Activated naive CD8-positive, alpha-beta T cell treated with anti-CD3 and anti-CD28 coated beads, Interleukin-2, amount 50 U/mL, for 24 hours (primary cell): ENCODE results near the gene TIRAP.
A peak's percentile ranks its signal among the peaks of the same experiment; 100 is the strongest.

Experiments
- ATAC-seq: fragments of 150-1000 bp; cut with Tn5 transposase; one replicate; pipeline ENCODE4 v1.10.0; 2021
- DNase-seq: peaks from one replicate; pipeline ENCODE4 v3.0.0; 2021
- H3K27ac Mint-ChIP-seq: one replicate; pipeline ENCODE4 v1.8.0; 2021; ENCODE audit warnings: mild to moderate bottlenecking, mixed read lengths
- H3K27me3 Mint-ChIP-seq: one replicate; pipeline ENCODE4 v1.8.0; 2021; ENCODE audit warnings: mixed read lengths
- H3K36me3 Mint-ChIP-seq: one replicate; pipeline ENCODE4 v1.8.0; 2021; ENCODE audit warnings: low read depth, mixed read lengths
- H3K4me1 Mint-ChIP-seq: one replicate; pipeline ENCODE4 v1.8.0; 2021; ENCODE audit warnings: mixed read lengths
- H3K4me3 Mint-ChIP-seq: one replicate; pipeline ENCODE4 v1.8.0; 2021; ENCODE audit warnings: mild to moderate bottlenecking, moderate library complexity, mixed read lengths
- H3K9me3 Mint-ChIP-seq: one replicate; pipeline ENCODE4 v1.8.0; 2021; ENCODE audit warnings: mixed read lengths

Gene TIRAP

GRCh38 chr11:126268708-126269579 lies 13.9 kb upstream of the TIRAP start, which contains the start of the genes FOXRED1 and SRPRA:
FOXRED1 (plus strand) TSS chr11:126269154; CDS start chr11:126269207, 53 bp downstream.
SRPRA (minus strand) TSS chr11:126268895; CDS start chr11:126268804, 91 bp downstream.
- peaks cover 38% of the 10 kb centered on the region for H3K4me1 Mint-ChIP-seq
- ATAC-seq (peak; percentile 99), DNase-seq (peak; percentile 99)
- peaks cover 53% of the 10 kb centered on the region for H3K36me3 Mint-ChIP-seq
- peak within 1 kb of the TSS; percentile 97 for H3K4me3 Mint-ChIP-seq
- no peaks in the 10 kb centered on the region for H3K27me3 Mint-ChIP-seq
- no peaks in the 10 kb centered on the region for H3K9me3 Mint-ChIP-seq
- H3K27ac Mint-ChIP-seq: peak within 1 kb of the TSS; percentile 94

GRCh38 chr11:126277322-126277721 lies 5.6 kb upstream of the TIRAP start:
- Mint-ChIP-seq H3K4me1 (peaks cover 19% of the 10 kb centered on the region), H3K4me3 (no peak overlapping the region), H3K36me3 (peaks cover 36% of the 10 kb centered on the region), H3K27me3 (no peaks in the 10 kb centered on the region), H3K9me3 (no peaks in the 10 kb centered on the region), H3K27ac (no peak overlapping the region)
- ATAC-seq: no peak
- no peak for DNase-seq

- Mint-ChIP-seq H3K9me3 (no peaks in the 10 kb centered on the region), H3K4me3 (no peak overlapping the region)
- no peak for ATAC-seq
Observed at GRCh38 chr11:126277780-126278179, 5.1 kb upstream of the TIRAP start.

GRCh38 chr11:126279191-126279590 lies 3.7 kb upstream of the TIRAP start:
- peaks cover 26% of the 10 kb centered on the region for H3K36me3 Mint-ChIP-seq
- H3K9me3 Mint-ChIP-seq: no peaks in the 10 kb centered on the region
- peak overlapping the region; percentile 65 for H3K27ac Mint-ChIP-seq
- no peak for ATAC-seq
- no peak for DNase-seq
- H3K27me3 Mint-ChIP-seq: no peaks in the 10 kb centered on the region
- no peak overlapping the region for H3K4me3 Mint-ChIP-seq
- H3K4me1 Mint-ChIP-seq: peaks cover 31% of the 10 kb centered on the region

More at GRCh38 chr11:126277780-126278179, 5.1 kb upstream of the TIRAP start:
- Mint-ChIP-seq H3K36me3 (peaks cover 32% of the 10 kb centered on the region), H3K4me1 (peaks cover 23% of the 10 kb centered on the region), H3K27me3 (no peaks in the 10 kb centered on the region), H3K27ac (no peak overlapping the region)
- no peak for DNase-seq

- H3K27me3 Mint-ChIP-seq: no peaks in the 10 kb centered on the region
- peaks cover 20% of the 10 kb centered on the region for H3K36me3 Mint-ChIP-seq
- H3K4me1 Mint-ChIP-seq: peaks cover 44% of the 10 kb centered on the region
- H3K4me3 Mint-ChIP-seq: no peak overlapping the region
- H3K9me3 Mint-ChIP-seq: no peaks in the 10 kb centered on the region
- no peak for DNase-seq
- no peak overlapping the region for H3K27ac Mint-ChIP-seq
- ATAC-seq: no peak
Observed at GRCh38 chr11:126280595-126280994, 2.3 kb upstream of the TIRAP start.

- peak overlapping the region; percentile 83 for H3K4me3 Mint-ChIP-seq
- peaks cover 49% of the 10 kb centered on the region for H3K4me1 Mint-ChIP-seq
- ATAC-seq (no peak), DNase-seq (no peak)
- no peaks in the 10 kb centered on the region for H3K9me3 Mint-ChIP-seq
- peaks cover 15% of the 10 kb centered on the region for H3K36me3 Mint-ChIP-seq
- no peaks in the 10 kb centered on the region for H3K27me3 Mint-ChIP-seq
- peak overlapping the region; percentile 32 for H3K27ac Mint-ChIP-seq
Observed at GRCh38 chr11:126281245-126281644, 1.6 kb upstream of the TIRAP start.

- Mint-ChIP-seq H3K36me3 (peaks cover 14% of the 10 kb centered on the region), H3K4me3 (peak overlapping the region; percentile 83)
Observed at GRCh38 chr11:126281666-126282175, 1.2 kb upstream of the TIRAP start.

GRCh38 chr11:126282361-126282735 lies 545 bp upstream of the TIRAP start:
- Mint-ChIP-seq H3K4me3 (peak overlapping the region; percentile 83), H3K4me1 (peaks cover 56% of the 10 kb centered on the region), H3K27ac (peak overlapping the region; percentile 88), H3K36me3 (peaks cover 12% of the 10 kb centered on the region), H3K27me3 (no peaks in the 10 kb centered on the region), H3K9me3 (no peaks in the 10 kb centered on the region)
- DNase-seq: peak; percentile 38
- peak; percentile 35 for ATAC-seq

More at GRCh38 chr11:126281666-126282175, 1.2 kb upstream of the TIRAP start:
- peaks cover 53% of the 10 kb centered on the region for H3K4me1 Mint-ChIP-seq
- H3K27me3 Mint-ChIP-seq: no peaks in the 10 kb centered on the region
- DNase-seq (no peak), ATAC-seq (no peak)
- H3K27ac Mint-ChIP-seq: peak overlapping the region; percentile 88
- no peaks in the 10 kb centered on the region for H3K9me3 Mint-ChIP-seq

- Mint-ChIP-seq H3K4me3 (peak overlapping the region; percentile 98), H3K36me3 (peaks cover 3% of the 10 kb centered on the region), H3K27me3 (no peaks in the 10 kb centered on the region), H3K4me1 (peaks cover 64% of the 10 kb centered on the region), H3K9me3 (no peaks in the 10 kb centered on the region), H3K27ac (peak overlapping the region; percentile 72)
- DNase-seq (peak; percentile 89), ATAC-seq (peak; percentile 63)
Observed at GRCh38 chr11:126284829-126285228, 1.9 kb downstream of the TIRAP start.

GRCh38 chr11:126288237-126288636 lies 5.3 kb downstream of the TIRAP start:
- Mint-ChIP-seq H3K27ac (peak overlapping the region; percentile 46), H3K27me3 (no peaks in the 10 kb centered on the region), H3K9me3 (no peaks in the 10 kb centered on the region), H3K4me3 (no peak overlapping the region), H3K36me3 (peaks cover 9% of the 10 kb centered on the region), H3K4me1 (peaks cover 45% of the 10 kb centered on the region)
- DNase-seq (no peak), ATAC-seq (no peak)

GRCh38 chr11:126290887-126291286 lies 8.0 kb downstream of the TIRAP start:
- ATAC-seq (no peak), DNase-seq (no peak)
- Mint-ChIP-seq H3K4me1 (peaks cover 32% of the 10 kb centered on the region), H3K27me3 (no peaks in the 10 kb centered on the region), H3K4me3 (no peak overlapping the region), H3K36me3 (peaks cover 17% of the 10 kb centered on the region), H3K9me3 (no peaks in the 10 kb centered on the region), H3K27ac (no peak overlapping the region)

- Mint-ChIP-seq H3K4me1 (peaks cover 17% of the 10 kb centered on the region), H3K9me3 (no peaks in the 10 kb centered on the region), H3K4me3 (no peak overlapping the region), H3K27ac (peak overlapping the region; percentile 64), H3K27me3 (no peaks in the 10 kb centered on the region), H3K36me3 (peaks cover 27% of the 10 kb centered on the region)
- peak; percentile 58 for ATAC-seq
- no peak for DNase-seq
Observed at GRCh38 chr11:126293726-126294125, 10.8 kb downstream of the TIRAP start.

GRCh38 chr11:126297004-126297403 lies 14.1 kb downstream of the TIRAP start:
- Mint-ChIP-seq H3K27me3 (no peaks in the 10 kb centered on the region), H3K27ac (no peak overlapping the region), H3K4me1 (peaks cover 13% of the 10 kb centered on the region), H3K4me3 (no peak overlapping the region), H3K36me3 (peaks cover 19% of the 10 kb centered on the region), H3K9me3 (no peaks in the 10 kb centered on the region)
- ATAC-seq (no peak), DNase-seq (no peak)

GRCh38 chr11:126303623-126304456 lies 20.9 kb downstream of the TIRAP start, which contains the start of gene DCPS:
DCPS (plus strand) TSS chr11:126304060; CDS start chr11:126304081, 21 bp downstream.
- peak within 1 kb of the TSS; percentile 98 for H3K27ac Mint-ChIP-seq

More at GRCh38 chr11:126303623-126304456, 20.9 kb downstream of the TIRAP start, which contains the start of gene DCPS:
- Mint-ChIP-seq H3K36me3 (peaks cover 16% of the 10 kb centered on the region), H3K27me3 (no peaks in the 10 kb centered on the region), H3K9me3 (peaks cover 4% of the 10 kb centered on the region), H3K4me1 (peaks cover 27% of the 10 kb centered on the region), H3K4me3 (peak within 1 kb of the TSS; percentile 94)
- DNase-seq (peak; percentile 88), ATAC-seq (peak; percentile 91)
